HG02885 (cell line): Measurements from ENCODE around the gene PRKN.
A peak's percentile ranks its signal among the peaks of the same experiment; 100 is the strongest.

Experiments
- ATAC-seq: cut with Tn5 transposase; IDR thresholded peaks from one replicate; pipeline ENCODE4 v1.9.1; 2021; ENCODE audit warnings: mild to moderate bottlenecking; ENCODE audit not compliant: unreplicated experiment, poor library complexity

Gene PRKN

GRCh38 chr6:161557333-161558107, 1170.0 kb downstream of the PRKN start:
- ATAC-seq, result no peak

- no peak for ATAC-seq
Observed at GRCh38 chr6:161554883-161555282, 1172.7 kb downstream of the PRKN start.

GRCh38 chr6:161549977-161550655, 1177.5 kb downstream of the PRKN start:
- ATAC-seq, result no peak

- ATAC-seq, result no peak
Observed at GRCh38 chr6:161548713-161549296, 1178.8 kb downstream of the PRKN start.

GRCh38 chr6:161547617-161548016, 1179.9 kb downstream of the PRKN start:
- no peak for ATAC-seq

- ATAC-seq, result no peak
Observed at GRCh38 chr6:161546632-161547031, 1180.9 kb downstream of the PRKN start.

- no peak for ATAC-seq
Observed at GRCh38 chr6:161545741-161546140, 1181.8 kb downstream of the PRKN start.

GRCh38 chr6:161544801-161545480, 1182.6 kb downstream of the PRKN start:
- no peak for ATAC-seq

GRCh38 chr6:161543684-161544309, 1183.8 kb downstream of the PRKN start:
- peak; percentile 87 for ATAC-seq

- ATAC-seq, result no peak
Observed at GRCh38 chr6:161542346-161542980, 1185.1 kb downstream of the PRKN start.

GRCh38 chr6:161540532-161540931, 1187.0 kb downstream of the PRKN start:
- no peak for ATAC-seq

GRCh38 chr6:161536224-161536630, 1191.3 kb downstream of the PRKN start:
- ATAC-seq, result no peak

- no peak for ATAC-seq
Observed at GRCh38 chr6:161534264-161534873, 1193.2 kb downstream of the PRKN start.

- no peak for ATAC-seq
Observed at GRCh38 chr6:161533266-161533665, 1194.3 kb downstream of the PRKN start.

- no peak for ATAC-seq
Observed at GRCh38 chr6:161532536-161532935, 1195.0 kb downstream of the PRKN start.

- ATAC-seq, result no peak
Observed at GRCh38 chr6:161526794-161527193, 1200.8 kb downstream of the PRKN start.

- no peak for ATAC-seq
Observed at GRCh38 chr6:161523362-161523761, 1204.2 kb downstream of the PRKN start.

- ATAC-seq, result no peak
Observed at GRCh38 chr6:161522276-161522675, 1205.3 kb downstream of the PRKN start.

GRCh38 chr6:161511447-161512095, 1216.0 kb downstream of the PRKN start:
- ATAC-seq, result no peak
